HEK293 (cell line): ENCODE results near the gene PTPRR.

Experiments
- IKZF3 ChIP-seq: fragments of 450-650 bp; IDR thresholded peaks from 2 replicates; pipeline ENCODE4 v1.5.0; 2018; ENCODE audit warnings: missing biosample characterization, mild to moderate bottlenecking, missing genetic modification characterization, moderate library complexity
- MZF1 ChIP-seq: fragments of 450-650 bp; formaldehyde crosslinking; IDR thresholded peaks from 2 replicates; pipeline ENCODE4 v1.5.1; 2017; ENCODE audit warnings: missing biosample characterization, missing genetic modification characterization, borderline replicate concordance
- OSR2 ChIP-seq: fragments of 450-650 bp; formaldehyde crosslinking; IDR thresholded peaks from 2 replicates; pipeline ENCODE4 v1.5.1; 2016; ENCODE audit warnings: missing biosample characterization, missing genetic modification characterization
- PRDM2 ChIP-seq: fragments of 450-650 bp; formaldehyde crosslinking; IDR thresholded peaks from 2 replicates; pipeline ENCODE4 v1.5.1; 2016; ENCODE audit warnings: missing biosample characterization, missing genetic modification characterization, borderline replicate concordance
- PRDM4 ChIP-seq: fragments of 450-650 bp; formaldehyde crosslinking; IDR thresholded peaks from 2 replicates; pipeline ENCODE4 v1.5.1; 2017; ENCODE audit warnings: missing biosample characterization, missing genetic modification characterization
- REST ChIP-seq: fragments of 450-650 bp; formaldehyde crosslinking; IDR thresholded peaks from 2 replicates; pipeline ENCODE4 v1.5.1; 2016; ENCODE audit warnings: missing biosample characterization, missing genetic modification characterization
- ZFP3 ChIP-seq: fragments of 450-650 bp; formaldehyde crosslinking; IDR thresholded peaks from 2 replicates; pipeline ENCODE4 v1.5.1; 2016; ENCODE audit warnings: low read depth, missing biosample characterization, missing genetic modification characterization
- ZNF112 ChIP-seq: fragments of 450-650 bp; formaldehyde crosslinking; IDR thresholded peaks from 2 replicates; pipeline ENCODE4 v1.5.0; 2017; ENCODE audit warnings: missing biosample characterization, missing genetic modification characterization
- ZNF140 ChIP-seq: fragments of 450-650 bp; formaldehyde crosslinking; IDR thresholded peaks from 2 replicates; pipeline ENCODE4 v1.5.1; 2016; ENCODE audit warnings: missing biosample characterization, missing genetic modification characterization
- ZNF175 ChIP-seq: fragments of 450-650 bp; formaldehyde crosslinking; IDR thresholded peaks from 2 replicates; pipeline ENCODE4 v1.5.1; 2016; ENCODE audit warnings: missing biosample characterization, missing genetic modification characterization
- ZNF248 ChIP-seq: fragments of 450-650 bp; formaldehyde crosslinking; IDR thresholded peaks from 2 replicates; pipeline ENCODE4 v1.5.1; 2017; ENCODE audit warnings: missing biosample characterization, missing genetic modification characterization
- ZNF354C ChIP-seq: fragments of 450-650 bp; formaldehyde crosslinking; IDR thresholded peaks from 2 replicates; pipeline ENCODE4 v1.5.1; 2016; ENCODE audit warnings: missing biosample characterization, missing genetic modification characterization, low read depth, borderline replicate concordance
- ZNF391 ChIP-seq: fragments of 450-650 bp; formaldehyde crosslinking; IDR thresholded peaks from 2 replicates; pipeline ENCODE4 v1.5.1; 2016; ENCODE audit warnings: low read depth, missing biosample characterization, missing genetic modification characterization, borderline replicate concordance
- ZNF426 ChIP-seq: fragments of 450-650 bp; formaldehyde crosslinking; IDR thresholded peaks from 2 replicates; pipeline ENCODE4 v1.5.1; 2017; ENCODE audit warnings: missing biosample characterization, missing genetic modification characterization, mild to moderate bottlenecking, inconsistent platforms, moderate library complexity
- ZNF600 ChIP-seq: fragments of 450-650 bp; formaldehyde crosslinking; IDR thresholded peaks from 2 replicates; pipeline ENCODE4 v1.5.1; 2016; ENCODE audit warnings: missing biosample characterization, missing genetic modification characterization
- ZNF610 ChIP-seq: fragments of 450-650 bp; formaldehyde crosslinking; IDR thresholded peaks from 2 replicates; pipeline ENCODE4 v1.5.1; 2016; ENCODE audit warnings: missing biosample characterization, missing genetic modification characterization, borderline replicate concordance
- ZNF623 ChIP-seq: fragments of 450-650 bp; formaldehyde crosslinking; IDR thresholded peaks from 2 replicates; pipeline ENCODE4 v1.5.1; 2016; ENCODE audit warnings: missing biosample characterization, missing genetic modification characterization
- ZNF629 ChIP-seq: fragments of 450-650 bp; formaldehyde crosslinking; IDR thresholded peaks from 2 replicates; pipeline ENCODE4 v1.5.1; 2017; ENCODE audit warnings: missing biosample characterization, missing genetic modification characterization
- ZNF670 ChIP-seq: fragments of 450-650 bp; formaldehyde crosslinking; IDR thresholded peaks from 2 replicates; pipeline ENCODE4 v1.5.1; 2016; ENCODE audit warnings: missing biosample characterization, missing genetic modification characterization, low read depth
- ZNF785 ChIP-seq: fragments of 450-650 bp; formaldehyde crosslinking; IDR thresholded peaks from 2 replicates; pipeline ENCODE4 v1.5.1; 2016; ENCODE audit warnings: missing biosample characterization, missing genetic modification characterization
- ZNF830 ChIP-seq: fragments of 450-650 bp; IDR thresholded peaks from 2 replicates; pipeline ENCODE4 v1.5.0; 2018; ENCODE audit warnings: missing biosample characterization, missing genetic modification characterization, low read depth, mild to moderate bottlenecking, moderate library complexity
- ZNF837 ChIP-seq: fragments of 450-650 bp; formaldehyde crosslinking; IDR thresholded peaks from 2 replicates; pipeline ENCODE4 v1.5.1; 2016; ENCODE audit warnings: missing biosample characterization, missing genetic modification characterization
- ZSCAN18 ChIP-seq: fragments of 450-650 bp; formaldehyde crosslinking; IDR thresholded peaks from 2 replicates; pipeline ENCODE4 v1.5.1; 2016; ENCODE audit warnings: missing biosample characterization, missing genetic modification characterization

PTPRR gene

GRCh38 chr12:70660002-70660604, 260.4 kb downstream of the PTPRR start (continued):
- no peak for TF ChIP-seq MZF1
- no peak for TF ChIP-seq ZNF112
- TF ChIP-seq ZNF426 (tag by site-specific recombination), result peak; percentile 70
- TF ChIP-seq ZNF175 (tag by site-specific recombination), result no peak
- no peak for TF ChIP-seq IKZF3 (tag by site-specific recombination)
- no peak for TF ChIP-seq REST
- TF ChIP-seq ZNF785, result no peak
- TF ChIP-seq ZFP3, result no peak
- TF ChIP-seq ZNF354C (tag by site-specific recombination), result no peak
- no peak for TF ChIP-seq ZNF610
- no peak for TF ChIP-seq PRDM4 (tag by site-specific recombination)
- TF ChIP-seq OSR2, result no peak
- TF ChIP-seq ZNF391 (tag by site-specific recombination), result no peak
- no peak for TF ChIP-seq ZNF837 (tag by site-specific recombination)
- TF ChIP-seq ZNF629 (tag by site-specific recombination), result no peak
- TF ChIP-seq ZNF670, result no peak
- TF ChIP-seq ZNF600, result no peak
- no peak for TF ChIP-seq ZSCAN18 (tag by site-specific recombination)
- TF ChIP-seq ZNF248, result no peak
- no peak for TF ChIP-seq PRDM2 (tag by site-specific recombination)
- TF ChIP-seq ZNF623 (tag by site-specific recombination), result peak; percentile 57
- no peak for TF ChIP-seq ZNF830 (tag by site-specific recombination)
- 0 out of 2 replicates have a peak, but pooled peaks have one; percentile 57 for TF ChIP-seq ZNF140 (tag by site-specific recombination)
